ENCODE measurements around the gene DTNB.

DNA sequence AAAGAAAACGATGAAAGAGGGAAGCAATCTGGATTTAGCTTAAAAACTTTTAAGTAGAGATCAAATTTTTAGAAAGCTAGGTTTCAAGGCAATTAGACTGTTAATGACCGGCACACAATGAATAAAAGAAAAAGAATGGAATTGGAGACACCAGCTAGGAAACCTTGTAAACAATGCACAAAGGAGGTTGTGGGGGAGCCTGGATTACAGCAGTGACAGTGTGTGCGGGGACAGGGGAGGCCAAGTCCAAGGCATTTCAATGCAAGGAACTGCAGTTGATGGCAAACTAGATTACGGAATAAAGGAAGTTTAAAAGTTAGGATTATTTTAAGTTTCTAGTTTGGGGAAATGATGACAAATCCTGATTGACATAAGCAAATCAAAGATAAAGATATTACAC, 74.5 kb downstream of the DTNB start:
- TF ChIP-seq, protein P1, sequence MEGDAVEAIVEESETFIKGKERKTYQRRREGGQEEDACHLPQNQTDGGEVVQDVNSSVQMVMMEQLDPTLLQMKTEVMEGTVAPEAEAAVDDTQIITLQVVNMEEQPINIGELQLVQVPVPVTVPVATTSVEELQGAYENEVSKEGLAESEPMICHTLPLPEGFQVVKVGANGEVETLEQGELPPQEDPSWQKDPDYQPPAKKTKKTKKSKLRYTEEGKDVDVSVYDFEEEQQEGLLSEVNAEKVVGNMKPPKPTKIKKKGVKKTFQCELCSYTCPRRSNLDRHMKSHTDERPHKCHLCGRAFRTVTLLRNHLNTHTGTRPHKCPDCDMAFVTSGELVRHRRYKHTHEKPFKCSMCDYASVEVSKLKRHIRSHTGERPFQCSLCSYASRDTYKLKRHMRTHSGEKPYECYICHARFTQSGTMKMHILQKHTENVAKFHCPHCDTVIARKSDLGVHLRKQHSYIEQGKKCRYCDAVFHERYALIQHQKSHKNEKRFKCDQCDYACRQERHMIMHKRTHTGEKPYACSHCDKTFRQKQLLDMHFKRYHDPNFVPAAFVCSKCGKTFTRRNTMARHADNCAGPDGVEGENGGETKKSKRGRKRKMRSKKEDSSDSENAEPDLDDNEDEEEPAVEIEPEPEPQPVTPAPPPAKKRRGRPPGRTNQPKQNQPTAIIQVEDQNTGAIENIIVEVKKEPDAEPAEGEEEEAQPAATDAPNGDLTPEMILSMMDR (IDR thresholded peaks at IDR 0.05; ENCODE audit: poor library complexity) = no peak
- TF ChIP-seq EZH2 (IDR thresholded peaks at IDR 0.05; ENCODE audit: borderline replicate concordance) = no peak
- TF ChIP-seq EZH2phosphoT487 (IDR thresholded peaks at IDR 0.05; ENCODE audit: low read depth, severe bottlenecking, unreplicated experiment) = no peak
